ENCODE data around the gene CCDC87. TPM values are rescaled to one million over a fixed set of nuclear protein-coding genes. Genes with fewer than 3 reads are reported as not detected.
A peak's percentile ranks its signal among the peaks of the same experiment; 100 is the strongest.
"Not testable (repeated sequence)": the region's sequence is repeated elsewhere in the genome, so short reads cannot be mapped to it uniquely, and the experiment has no call there.

Gene CCDC87
- total RNA-seq, 4 donors from 2014 or later: 0.27 to 1.2 (median 1.1) TPM

DNA sequence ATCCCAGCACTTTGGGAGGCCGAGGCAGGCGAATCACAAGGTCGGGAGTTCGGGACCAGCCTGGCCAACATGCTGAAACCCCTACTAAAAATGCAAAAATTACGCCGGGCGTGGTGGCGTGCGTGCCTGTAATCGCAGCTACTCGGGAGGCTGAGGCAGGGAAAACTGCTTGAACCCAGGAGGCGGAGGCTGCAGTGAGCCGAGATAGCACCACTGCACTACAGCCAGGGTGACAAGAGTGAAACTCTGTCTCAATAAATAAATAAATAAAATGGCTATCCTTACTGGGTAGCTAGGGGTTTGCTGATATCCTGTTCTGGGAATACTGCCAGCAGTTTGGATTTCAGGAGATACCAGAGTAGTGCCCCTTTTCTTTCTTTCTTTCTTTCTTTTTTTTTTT, 21.2 kb upstream of the CCDC87 start:
- Histone ChIP-seq H3K4me1 (peaks cover 0 to 30% (median 12%) of the 10 kb centered on the region in 3 donors), H3K9me3 (no peaks in the 10 kb centered on the region), H3K4me3 (no peak overlapping the region), H3K27me3 (no peaks in the 10 kb centered on the region), H3K27ac (no peak overlapping the region), H3K36me3 (no peaks in the 10 kb centered on the region)
- TF ChIP-seq, protein P1, sequence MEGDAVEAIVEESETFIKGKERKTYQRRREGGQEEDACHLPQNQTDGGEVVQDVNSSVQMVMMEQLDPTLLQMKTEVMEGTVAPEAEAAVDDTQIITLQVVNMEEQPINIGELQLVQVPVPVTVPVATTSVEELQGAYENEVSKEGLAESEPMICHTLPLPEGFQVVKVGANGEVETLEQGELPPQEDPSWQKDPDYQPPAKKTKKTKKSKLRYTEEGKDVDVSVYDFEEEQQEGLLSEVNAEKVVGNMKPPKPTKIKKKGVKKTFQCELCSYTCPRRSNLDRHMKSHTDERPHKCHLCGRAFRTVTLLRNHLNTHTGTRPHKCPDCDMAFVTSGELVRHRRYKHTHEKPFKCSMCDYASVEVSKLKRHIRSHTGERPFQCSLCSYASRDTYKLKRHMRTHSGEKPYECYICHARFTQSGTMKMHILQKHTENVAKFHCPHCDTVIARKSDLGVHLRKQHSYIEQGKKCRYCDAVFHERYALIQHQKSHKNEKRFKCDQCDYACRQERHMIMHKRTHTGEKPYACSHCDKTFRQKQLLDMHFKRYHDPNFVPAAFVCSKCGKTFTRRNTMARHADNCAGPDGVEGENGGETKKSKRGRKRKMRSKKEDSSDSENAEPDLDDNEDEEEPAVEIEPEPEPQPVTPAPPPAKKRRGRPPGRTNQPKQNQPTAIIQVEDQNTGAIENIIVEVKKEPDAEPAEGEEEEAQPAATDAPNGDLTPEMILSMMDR (IDR thresholded peaks at IDR 0.05): no peak
- TF ChIP-seq POLR2A (IDR thresholded peaks at IDR 0.05): no peak
- no peak for TF ChIP-seq POLR2AphosphoS5 (IDR thresholded peaks at IDR 0.05)
- no peak for TF ChIP-seq EP300 (IDR thresholded peaks at IDR 0.05)
- no peak for ATAC-seq
- WGBS, 2 donors (ENCODE audit: low coverage in 1 of 2): 92 to 100% methylated on average over 1 to 9 of the region's 13 CpGs

DNA sequence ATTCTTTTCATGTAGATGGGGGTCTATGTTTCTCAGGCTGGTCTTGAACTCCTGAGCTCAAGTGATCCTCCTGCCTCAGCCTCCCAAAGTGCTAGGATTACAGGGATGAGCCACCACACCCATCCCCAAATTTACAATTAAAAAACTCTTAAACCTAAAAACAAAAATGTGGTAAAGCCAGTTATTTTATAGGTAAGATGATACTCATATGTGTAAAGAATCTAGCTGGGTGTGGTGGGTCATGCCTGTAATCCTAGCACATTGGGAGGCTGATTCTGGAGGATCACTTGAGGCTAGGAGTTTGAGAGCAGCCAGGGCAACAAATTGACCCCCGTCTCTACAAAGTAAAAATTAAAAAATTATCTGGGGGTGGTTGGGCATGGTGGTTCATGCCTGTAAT, 19.6 kb upstream of the CCDC87 start:
- no peaks in the 10 kb centered on the region for H3K36me3 ChIP-seq
- ATAC-seq: no peak
- 91 to 100% methylated on average over 1 of the region's 1 CpG for WGBS, 2 donors (ENCODE audit: low coverage in 1 of 2)
- H3K4me3 ChIP-seq: no peak overlapping the region
- H3K9me3 ChIP-seq: no peaks in the 10 kb centered on the region
- H3K27me3 ChIP-seq: no peaks in the 10 kb centered on the region
- H3K4me1 ChIP-seq: peaks cover 0 to 29% (median 5%) of the 10 kb centered on the region in 3 donors
- TF ChIP-seq EP300 (IDR thresholded peaks at IDR 0.05): no peak
- TF ChIP-seq POLR2AphosphoS5 (IDR thresholded peaks at IDR 0.05): no peak
- TF ChIP-seq, protein P1 (IDR thresholded peaks at IDR 0.05): no peak
- TF ChIP-seq POLR2A (IDR thresholded peaks at IDR 0.05): no peak
- H3K27ac ChIP-seq: no peak overlapping the region

DNA sequence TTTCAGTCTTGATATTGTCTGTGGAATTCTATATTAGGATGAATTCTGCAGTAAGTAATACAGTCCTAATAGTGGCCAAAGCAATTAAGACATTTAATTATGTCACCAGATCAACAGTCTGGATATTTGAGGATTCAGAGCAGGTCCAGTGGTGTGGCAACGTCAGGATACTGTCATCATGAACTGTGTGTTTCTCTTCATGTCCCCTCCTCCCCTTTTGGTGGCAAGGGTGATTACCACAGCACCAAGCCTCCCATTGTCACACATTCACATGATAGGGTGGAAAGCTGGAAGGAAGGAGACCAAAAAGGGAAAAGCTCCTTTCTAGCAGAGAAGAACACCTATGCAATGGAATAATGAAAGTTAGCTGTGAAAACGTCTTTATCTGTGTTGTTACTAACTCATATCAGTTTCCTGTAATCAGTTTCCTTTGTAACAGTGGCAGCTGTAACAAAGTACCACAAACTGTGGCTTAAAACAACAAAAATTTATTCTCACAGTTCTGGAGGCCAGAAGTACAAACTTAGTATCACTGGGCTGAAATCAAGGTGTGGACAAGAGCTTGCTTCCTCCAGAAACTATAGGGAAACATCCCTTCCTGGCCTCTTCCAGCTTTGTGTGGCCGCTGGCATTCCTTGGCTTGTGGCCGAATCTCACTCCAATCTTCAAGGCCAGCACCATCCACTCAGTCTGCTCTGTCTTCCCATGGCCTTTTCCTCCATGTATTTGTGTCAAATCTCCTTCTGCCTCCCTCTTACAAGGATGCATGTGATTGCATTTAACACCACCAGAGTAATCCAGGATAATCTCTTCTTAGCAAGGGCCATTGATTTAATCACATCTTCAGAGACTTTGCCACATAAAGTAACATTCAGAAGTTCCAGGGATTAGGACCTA, 17.1 kb upstream of the CCDC87 start:
- H3K4me3 ChIP-seq: no peak overlapping the region
- no peaks in the 10 kb centered on the region for H3K9me3 ChIP-seq
- ATAC-seq: no peak
- WGBS, 2 donors (ENCODE audit: low coverage in 1 of 2): 66 to 94% methylated on average over 3 to 4 of the region's 4 CpGs
- peaks cover 0 to 31% (median 12%) of the 10 kb centered on the region in 3 donors for H3K4me1 ChIP-seq
- TF ChIP-seq POLR2A (IDR thresholded peaks at IDR 0.05): no peak
- TF ChIP-seq POLR2AphosphoS5 (IDR thresholded peaks at IDR 0.05): no peak
- TF ChIP-seq, protein P1 (IDR thresholded peaks at IDR 0.05): no peak
- TF ChIP-seq EP300 (IDR thresholded peaks at IDR 0.05): no peak
- H3K27ac ChIP-seq: peak overlapping the region in 1 of 4 donors; percentile 2
- H3K27me3 ChIP-seq: no peaks in the 10 kb centered on the region
- peaks cover 0 to 14% of the 10 kb centered on the region in 2 donors for H3K36me3 ChIP-seq

DNA sequence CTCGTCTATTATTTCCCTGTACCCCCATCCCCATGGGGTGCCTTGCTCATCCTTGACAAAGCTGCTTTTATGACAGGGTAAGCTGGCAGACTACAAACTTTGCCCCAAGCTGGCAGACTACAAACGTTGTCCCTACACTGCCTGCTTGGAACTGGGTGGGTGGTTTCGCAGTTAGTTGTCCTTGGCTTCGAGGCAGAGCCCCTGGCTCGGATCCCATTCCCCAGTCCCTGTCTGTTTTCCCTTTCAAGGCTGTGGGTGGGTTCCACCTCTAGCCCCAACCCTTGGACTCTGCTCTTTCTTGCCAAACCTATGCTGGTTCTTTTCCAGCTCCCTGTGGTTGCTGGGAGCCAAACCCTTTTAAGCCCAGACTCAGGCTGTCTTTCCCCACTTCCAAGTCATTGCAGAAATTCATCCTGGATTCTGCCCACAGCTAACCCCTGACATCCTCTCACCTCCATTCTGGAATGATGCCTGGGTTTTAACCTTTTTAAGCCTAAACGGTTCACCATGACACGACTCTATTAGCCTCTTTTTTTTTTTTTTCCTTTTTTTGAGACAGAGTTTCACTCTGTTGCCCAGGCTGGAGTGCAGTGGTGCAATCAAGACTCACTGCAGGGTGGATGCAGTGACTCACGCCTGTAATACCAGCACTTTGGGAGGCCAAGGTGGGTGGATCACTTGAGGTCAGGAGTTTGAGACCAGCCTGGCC, 14.4 kb upstream of the CCDC87 start:
- WGBS, 2 donors (ENCODE audit: low coverage in 1 of 2): 10 to 16% methylated on average over 3 to 7 of the region's 8 CpGs
- H3K27me3 ChIP-seq: no peaks in the 10 kb centered on the region
- peak; percentile 95 for ATAC-seq
- TF ChIP-seq POLR2A (IDR thresholded peaks at IDR 0.05) (no peak), POLR2AphosphoS5 (IDR thresholded peaks at IDR 0.05) (peak; percentile 58)
- peaks cover 0 to 40% of the 10 kb centered on the region in 2 donors for H3K36me3 ChIP-seq
- H3K27ac ChIP-seq: peak overlapping the region; percentile 47 to 87 (median 82)
- peaks cover 0 to 35% (median 12%) of the 10 kb centered on the region in 3 donors for H3K4me1 ChIP-seq
- no peaks in the 10 kb centered on the region for H3K9me3 ChIP-seq
- no peak overlapping the region for H3K4me3 ChIP-seq

GRCh38 chr11:66606608-66607007, 13.7 kb upstream of the CCDC87 start:
- H3K27me3 ChIP-seq, H3K4me3 ChIP-seq, ATAC-seq, H3K9me3 ChIP-seq: not testable (repeated sequence)
- H3K36me3 ChIP-seq: peaks cover 0 to 41% of the 10 kb centered on the region in 2 donors
- 83 to 94% methylated on average over 1 to 2 of the region's 3 CpGs for WGBS, 2 donors (ENCODE audit: low coverage in 1 of 2)
- peak overlapping the region; percentile 47 to 87 (median 82) for H3K27ac ChIP-seq
- H3K4me1 ChIP-seq: peaks cover 0 to 42% (median 12%) of the 10 kb centered on the region in 3 donors
